HL-60 (cell line): ENCODE results near the gene ASTN2.

Experiments
- DNase-seq, 2 experiments: peaks; one replicate each; pipeline ENCODE4 v3.0.0-alpha.2; 2010 to 2020; ENCODE audit warnings: low read depth in 1 of 2, low spot score in 1 of 2
- H3K27ac ChIP-seq: fragments of 250-450 bp; sonication (Bioruptor Pico); replicated peaks from 2 replicates; pipeline ENCODE4 v1.5.1; 2020; ENCODE audit warnings: mild to moderate bottlenecking, moderate library complexity
- H3K27me3 ChIP-seq: fragments of 250-450 bp; sonication (Bioruptor Pico); 2 replicates; pipeline ENCODE4 v1.5.1; 2021; ENCODE audit warnings: mild to moderate bottlenecking, moderate library complexity; ENCODE audit not compliant: insufficient read depth, poor library complexity, severe bottlenecking
- H3K4me3 ChIP-seq: replicated peaks from 2 replicates; pipeline ENCODE4 v1.5.1; 2011; ENCODE audit warnings: mild to moderate bottlenecking, control low read depth, low read length; ENCODE audit not compliant: insufficient read depth
- CTCF ChIP-seq: IDR thresholded peaks from one replicate; pipeline ENCODE4 v1.5.1; 2011; ENCODE audit warnings: low read length, control low read depth, inconsistent platforms; ENCODE audit not compliant: insufficient read depth
- GABPA ChIP-seq: IDR thresholded peaks from 2 replicates; pipeline ENCODE4 v1.6.1; 2012; ENCODE audit warnings: low read depth
- POLR2AphosphoS5 ChIP-seq: IDR thresholded peaks from 2 replicates; pipeline ENCODE4 v1.6.1; 2012; ENCODE audit warnings: low read depth
- REST ChIP-seq: IDR thresholded peaks from 2 replicates; pipeline ENCODE4 v1.6.1; 2012; ENCODE audit warnings: low read depth; ENCODE audit not compliant: insufficient replicate concordance
- SPI1 ChIP-seq: IDR thresholded peaks from 2 replicates; pipeline ENCODE4 v1.6.1; 2012; ENCODE audit warnings: low read depth, mild to moderate bottlenecking, borderline replicate concordance

The ASTN2 gene

GRCh38 chr9:116449949-116450348 is 964.9 kb downstream of the ASTN2 start:
- no peak overlapping the region for H3K4me3 ChIP-seq
- no peak overlapping the region for H3K27ac ChIP-seq
- TF ChIP-seq CTCF: no peak
- no peak for TF ChIP-seq REST
- no peak for TF ChIP-seq GABPA
- no peak for TF ChIP-seq SPI1
- no peak for TF ChIP-seq POLR2AphosphoS5
- no peak for DNase-seq
- no peaks in the 10 kb centered on the region for H3K27me3 ChIP-seq

GRCh38 chr9:116448431-116448830 is 966.4 kb downstream of the ASTN2 start:
- Histone ChIP-seq H3K27me3 (no peaks in the 10 kb centered on the region), H3K27ac (no peak overlapping the region), H3K4me3 (no peak overlapping the region)
- no peak for DNase-seq
- TF ChIP-seq CTCF (no peak), SPI1 (no peak), REST (no peak)

- no peak for DNase-seq
- Histone ChIP-seq H3K4me3 (no peak overlapping the region), H3K27ac (no peak overlapping the region), H3K27me3 (no peaks in the 10 kb centered on the region)
- TF ChIP-seq CTCF (no peak), GABPA (no peak), SPI1 (no peak), POLR2AphosphoS5 (no peak), REST (no peak)
Observed at GRCh38 chr9:116447934-116448333, 966.9 kb downstream of the ASTN2 start.
